H9 (cell line): ENCODE measurements around the gene CD300A. TPM values are rescaled to one million over a fixed set of nuclear protein-coding genes. Genes with fewer than 3 reads are reported as not detected.

Source experiments
- DNase-seq: peaks from one replicate; pipeline ENCODE4 v3.0.0-alpha.2; 2017
- H2AFZ ChIP-seq: one replicate; pipeline ENCODE4 v1.6.1; 2013; ENCODE audit warnings: mild to moderate bottlenecking, low read length, control low read depth, moderate library complexity
- H2AK5ac ChIP-seq: 2 replicates; pipeline ENCODE4 v1.6.1; 2013; ENCODE audit warnings: low read length, control low read depth, mixed read lengths; ENCODE audit not compliant: insufficient read length
- H2BK120ac ChIP-seq: one replicate; pipeline ENCODE4 v1.6.1; 2013; ENCODE audit warnings: low read depth, mild to moderate bottlenecking, low read length, control low read depth, inconsistent platforms; ENCODE audit not compliant: poor library complexity, severe bottlenecking
- H2BK12ac ChIP-seq: 2 replicates; pipeline ENCODE4 v1.6.1; 2013; ENCODE audit warnings: low read length, control low read depth, mixed read lengths, low read depth; ENCODE audit not compliant: insufficient read length
- H2BK15ac ChIP-seq: 2 replicates; pipeline ENCODE4 v1.6.1; 2013; ENCODE audit warnings: low read depth, low read length, control low read depth
- H2BK20ac ChIP-seq: one replicate; pipeline ENCODE4 v1.6.1; 2013; ENCODE audit warnings: low read depth, mild to moderate bottlenecking, low read length, control low read depth, inconsistent platforms; ENCODE audit not compliant: poor library complexity, severe bottlenecking
- H2BK5ac ChIP-seq: 2 replicates; pipeline ENCODE4 v1.6.1; 2013; ENCODE audit warnings: low read length, control low read depth, mixed read lengths; ENCODE audit not compliant: insufficient read length
- H3K14ac ChIP-seq: 2 replicates; pipeline ENCODE4 v1.6.1; 2013; ENCODE audit warnings: low read length, control low read depth; ENCODE audit not compliant: insufficient read depth
- H3K18ac ChIP-seq: 2 replicates; pipeline ENCODE4 v1.6.1; 2013; ENCODE audit warnings: low read depth, mild to moderate bottlenecking, mixed read lengths, low read length, control low read depth; ENCODE audit not compliant: insufficient read length
- H3K23ac ChIP-seq: 2 replicates; pipeline ENCODE4 v1.6.1; 2013; ENCODE audit warnings: low read length, control low read depth, mixed read lengths, low read depth; ENCODE audit not compliant: insufficient read length
- H3K23me2 ChIP-seq: 2 replicates; pipeline ENCODE4 v1.6.1; 2013; ENCODE audit warnings: low read depth, mild to moderate bottlenecking, mixed read lengths, low read length, control low read depth; ENCODE audit not compliant: insufficient read length, poor library complexity, severe bottlenecking
- H3K27ac ChIP-seq: 2 replicates; pipeline ENCODE4 v1.5.1; 2013; ENCODE audit warnings: low read length, control low read depth, mixed read lengths, low read depth; ENCODE audit not compliant: insufficient read length
- H3K27me3 ChIP-seq: 2 replicates; pipeline ENCODE4 v1.6.1; 2013; ENCODE audit warnings: low read length, control low read depth, inconsistent platforms; ENCODE audit not compliant: insufficient read depth
- H3K4ac ChIP-seq: 2 replicates; pipeline ENCODE4 v1.6.1; 2013; ENCODE audit warnings: low read depth, mild to moderate bottlenecking, control low read depth, inconsistent platforms, low read length, moderate library complexity
- H3K4me1 ChIP-seq: 2 replicates; pipeline ENCODE4 v1.6.1; 2013; ENCODE audit warnings: low read length, control low read depth, inconsistent platforms; ENCODE audit not compliant: insufficient read depth
- H3K4me2 ChIP-seq: 2 replicates; pipeline ENCODE4 v1.6.1; 2013; ENCODE audit warnings: low read length, control low read depth, mixed read lengths; ENCODE audit not compliant: insufficient read length, insufficient read depth
- H3K56ac ChIP-seq: 2 replicates; pipeline ENCODE4 v1.6.1; 2013; ENCODE audit warnings: low read depth, mild to moderate bottlenecking, mixed read lengths, low read length, control low read depth; ENCODE audit not compliant: insufficient read length
- H3K79me1 ChIP-seq: 2 replicates; pipeline ENCODE4 v1.6.1; 2013; ENCODE audit warnings: low read depth, mild to moderate bottlenecking, moderate library complexity, low read length, control low read depth, inconsistent platforms; ENCODE audit not compliant: insufficient read depth, poor library complexity, severe bottlenecking
- H3K79me2 ChIP-seq: 2 replicates; pipeline ENCODE4 v1.6.1; 2013; ENCODE audit warnings: low read length, control low read depth, inconsistent platforms; ENCODE audit not compliant: insufficient read depth
- H3K9ac ChIP-seq: 2 replicates; pipeline ENCODE4 v1.6.1; 2013; ENCODE audit warnings: low read length, control low read depth, mixed read lengths; ENCODE audit not compliant: insufficient read length; ENCODE audit errors: extremely low read depth
- H3K9me3 ChIP-seq: one replicate; pipeline ENCODE4 v1.6.1; 2013; ENCODE audit warnings: low read depth, low read length, inconsistent platforms; ENCODE audit not compliant: control insufficient read depth
- H3T11ph ChIP-seq: one replicate; pipeline ENCODE4 v1.6.1; 2013; ENCODE audit warnings: mild to moderate bottlenecking, low read length, control low read depth, inconsistent platforms
- H4K20me1 ChIP-seq: one replicate; pipeline ENCODE4 v1.6.1; 2013; ENCODE audit not compliant: control insufficient read depth, insufficient read length, insufficient read depth
- H4K5ac ChIP-seq: 2 replicates; pipeline ENCODE4 v1.6.1; 2013; ENCODE audit warnings: low read depth, mild to moderate bottlenecking, mixed read lengths, low read length, control low read depth; ENCODE audit not compliant: insufficient read length
- H4K8ac ChIP-seq: replicated peaks from 2 replicates; pipeline ENCODE4 v1.6.1; 2013; ENCODE audit warnings: low read length, control low read depth, mixed read lengths, low read depth; ENCODE audit not compliant: insufficient read length
- H4K91ac ChIP-seq: 2 replicates; pipeline ENCODE4 v1.6.1; 2013; ENCODE audit warnings: low read depth, mild to moderate bottlenecking, moderate library complexity, mixed read lengths, low read length, control low read depth; ENCODE audit not compliant: insufficient read length
- H3K27ac Mint-ChIP-seq, 3 experiments: 2 replicates in 2 of 3; 3 replicates in 1 of 3; pipeline ENCODE4 v1.8.0; 2020 to 2021; ENCODE audit warnings: mixed read lengths in 3 of 3, mild to moderate bottlenecking in 1 of 3, moderate library complexity in 1 of 3
- H3K27me3 Mint-ChIP-seq: 2 replicates; pipeline ENCODE4 v1.8.0; 2021; ENCODE audit warnings: low read depth, mild to moderate bottlenecking, moderate library complexity, mixed read lengths
- H3K36me3 Mint-ChIP-seq, 3 experiments: 2 replicates in 2 of 3; 3 replicates in 1 of 3; pipeline ENCODE4 v1.8.0; 2020 to 2021; ENCODE audit warnings: low read depth in 3 of 3, mixed read lengths in 3 of 3; ENCODE audit not compliant: insufficient read depth in 1 of 3
- H3K4me1 Mint-ChIP-seq, 2 experiments: 2 replicates each; pipeline ENCODE4 v1.8.0; 2020; ENCODE audit warnings: mixed read lengths in 2 of 2
- H3K4me3 Mint-ChIP-seq, 2 experiments: 2 replicates in 1 of 2; 3 replicates in 1 of 2; pipeline ENCODE4 v1.8.0; 2020 to 2021; ENCODE audit warnings: mild to moderate bottlenecking in 2 of 2, mixed read lengths in 2 of 2, moderate library complexity in 1 of 2
- H3K9me3 Mint-ChIP-seq, 2 experiments: 2 replicates in 1 of 2; 3 replicates in 1 of 2; pipeline ENCODE4 v1.8.0; 2020; ENCODE audit warnings: mild to moderate bottlenecking in 2 of 2, mixed read lengths in 2 of 2, moderate library complexity in 1 of 2
- WGBS: extraction: QIAGEN DNeasy Blood & Tissue Kit; methylation state at CpG from one replicate; pipeline ENCODE4 v1.1.7; 2013; ENCODE audit warnings: missing lambda C conversion rate, low lambda C conversion rate, mixed read lengths; ENCODE audit not compliant: insufficient read length; ENCODE audit errors: extremely low coverage; 5-methylcytosine and 5-hydroxymethylcytosine counted together
- total RNA-seq: library from RNA; stranded (reverse); gene quantifications from 2 replicates; pipeline ENCODE4 v1.2.1, GENCODE V29; 2021
- TF ChIP-seq, protein P1 (sequence below): fragments of 200-600 bp; sonication (generic); conservative IDR thresholded peaks from 3 replicates; pipeline ENCODE4 v1.8.0; 2021; ENCODE audit warnings: antibody characterized with exemption, mild to moderate bottlenecking

CD300A gene
- total RNA-seq, 1 experiment from 2014 or later = not detected

- Histone ChIP-seq H2BK5ac (no peak overlapping the region), H3K23me2 (peaks cover 4% of the 10 kb centered on the region)
- no peak overlapping the region; a peak in 1 of 7 replicates for H3K27ac Mint-ChIP-seq
These were observed 7.8 kb downstream of the CD300A start for GRCh38 chr17:74474043-74474792.

More at GRCh38 chr17:74474043-74474792, 7.8 kb downstream of the CD300A start:
- Histone ChIP-seq H3K56ac (no peak overlapping the region), H3K9ac (no peak overlapping the region), H3K4ac (no peak overlapping the region), H2BK15ac (no peak overlapping the region), H3T11ph (no peak overlapping the region), H4K8ac (no peak overlapping the region), H2AFZ (no peak overlapping the region), H4K5ac (no peak overlapping the region), H2AK5ac (no peak overlapping the region), H2BK20ac (no peak overlapping the region), H4K20me1 (no peaks in the 10 kb centered on the region), H2BK12ac (no peak overlapping the region), H3K27ac (no peak overlapping the region), H4K91ac (no peak overlapping the region), H3K4me2 (no peak overlapping the region), H3K79me2 (no peaks in the 10 kb centered on the region), H3K18ac (no peak overlapping the region), H3K9me3 (no peaks in the 10 kb centered on the region), H3K27me3 (no peaks in the 10 kb centered on the region), H3K79me1 (no peaks in the 10 kb centered on the region), H2BK120ac (no peak overlapping the region), H3K4me1 (no peaks in the 10 kb centered on the region), H3K23ac (no peak overlapping the region), H3K14ac (no peak overlapping the region)
- no peak for DNase-seq
- no peak overlapping the region for H3K4me3 Mint-ChIP-seq
- H3K4me1 Mint-ChIP-seq = peaks cover 4 to 6% of the 10 kb centered on the region in 2 experiments
- peaks cover 34% of the 10 kb centered on the region for H3K27me3 Mint-ChIP-seq
- no CpG with 5 or more reads among the region's 9 CpGs for whole genome bisulfite sequencing
- TF ChIP-seq, protein P1, sequence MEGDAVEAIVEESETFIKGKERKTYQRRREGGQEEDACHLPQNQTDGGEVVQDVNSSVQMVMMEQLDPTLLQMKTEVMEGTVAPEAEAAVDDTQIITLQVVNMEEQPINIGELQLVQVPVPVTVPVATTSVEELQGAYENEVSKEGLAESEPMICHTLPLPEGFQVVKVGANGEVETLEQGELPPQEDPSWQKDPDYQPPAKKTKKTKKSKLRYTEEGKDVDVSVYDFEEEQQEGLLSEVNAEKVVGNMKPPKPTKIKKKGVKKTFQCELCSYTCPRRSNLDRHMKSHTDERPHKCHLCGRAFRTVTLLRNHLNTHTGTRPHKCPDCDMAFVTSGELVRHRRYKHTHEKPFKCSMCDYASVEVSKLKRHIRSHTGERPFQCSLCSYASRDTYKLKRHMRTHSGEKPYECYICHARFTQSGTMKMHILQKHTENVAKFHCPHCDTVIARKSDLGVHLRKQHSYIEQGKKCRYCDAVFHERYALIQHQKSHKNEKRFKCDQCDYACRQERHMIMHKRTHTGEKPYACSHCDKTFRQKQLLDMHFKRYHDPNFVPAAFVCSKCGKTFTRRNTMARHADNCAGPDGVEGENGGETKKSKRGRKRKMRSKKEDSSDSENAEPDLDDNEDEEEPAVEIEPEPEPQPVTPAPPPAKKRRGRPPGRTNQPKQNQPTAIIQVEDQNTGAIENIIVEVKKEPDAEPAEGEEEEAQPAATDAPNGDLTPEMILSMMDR = no peak
- H3K9me3 Mint-ChIP-seq = peaks cover 18 to 22% of the 10 kb centered on the region in 2 experiments
- H3K36me3 Mint-ChIP-seq = peaks cover 2 to 5% (median 3%) of the 10 kb centered on the region in 3 experiments; a peak in 6 of 7 replicates
